HEK293 (cell line): ENCODE data around the gene SPIRE2.

Experiments
- TCF7L2 ChIP-seq: IDR thresholded peaks from 2 replicates; pipeline ENCODE4 v1.6.1; 2011; ENCODE audit warnings: low read depth, mild to moderate bottlenecking, inconsistent platforms, low read length, moderate library complexity, borderline replicate concordance
- TF ChIP-seq, protein P1 (sequence below): fragments of 450-650 bp; formaldehyde crosslinking; IDR thresholded peaks from 2 replicates; pipeline ENCODE4 v1.5.1; 2016; ENCODE audit warnings: missing biosample characterization, missing genetic modification characterization

DNA sequence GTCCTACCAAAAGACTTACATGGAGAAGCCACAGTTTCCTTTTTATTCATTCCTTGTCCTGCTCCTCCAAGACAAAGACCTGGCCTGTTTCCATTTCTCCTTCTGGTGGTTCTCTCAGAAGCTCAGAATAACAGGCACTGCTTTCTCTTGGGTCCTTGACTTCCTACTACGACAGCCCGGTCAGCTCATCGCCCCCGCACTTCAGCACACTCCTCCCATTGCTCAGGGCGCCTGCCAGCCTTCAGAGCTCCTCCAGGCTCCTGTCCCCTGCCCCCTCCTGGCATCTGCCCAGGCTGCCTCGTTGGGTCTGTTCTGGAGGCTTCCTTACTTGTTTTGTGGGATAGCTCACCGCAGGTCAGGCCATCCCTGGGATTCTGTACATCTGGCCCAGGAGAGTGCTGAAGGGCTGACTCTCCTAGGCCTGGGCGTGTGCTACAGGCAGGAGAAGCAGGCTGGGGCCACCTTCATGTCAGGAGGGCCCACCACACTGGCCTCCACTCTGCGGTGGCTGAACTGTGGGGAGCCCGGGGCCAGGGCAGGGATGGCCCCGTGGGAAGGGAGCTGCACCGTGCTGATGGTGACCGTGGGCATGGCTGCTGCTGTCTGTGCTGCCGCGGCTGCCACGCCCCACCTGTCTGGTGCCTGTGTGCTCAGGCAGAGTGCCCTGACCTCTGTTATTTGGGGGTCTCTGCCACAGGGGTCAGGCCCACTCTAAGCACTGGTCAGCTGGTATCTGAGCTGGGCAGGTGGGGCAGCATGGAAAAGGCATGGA is 62.8 kb downstream of the SPIRE2 start:
- no peak for TF ChIP-seq TCF7L2
- TF ChIP-seq, protein P1, sequence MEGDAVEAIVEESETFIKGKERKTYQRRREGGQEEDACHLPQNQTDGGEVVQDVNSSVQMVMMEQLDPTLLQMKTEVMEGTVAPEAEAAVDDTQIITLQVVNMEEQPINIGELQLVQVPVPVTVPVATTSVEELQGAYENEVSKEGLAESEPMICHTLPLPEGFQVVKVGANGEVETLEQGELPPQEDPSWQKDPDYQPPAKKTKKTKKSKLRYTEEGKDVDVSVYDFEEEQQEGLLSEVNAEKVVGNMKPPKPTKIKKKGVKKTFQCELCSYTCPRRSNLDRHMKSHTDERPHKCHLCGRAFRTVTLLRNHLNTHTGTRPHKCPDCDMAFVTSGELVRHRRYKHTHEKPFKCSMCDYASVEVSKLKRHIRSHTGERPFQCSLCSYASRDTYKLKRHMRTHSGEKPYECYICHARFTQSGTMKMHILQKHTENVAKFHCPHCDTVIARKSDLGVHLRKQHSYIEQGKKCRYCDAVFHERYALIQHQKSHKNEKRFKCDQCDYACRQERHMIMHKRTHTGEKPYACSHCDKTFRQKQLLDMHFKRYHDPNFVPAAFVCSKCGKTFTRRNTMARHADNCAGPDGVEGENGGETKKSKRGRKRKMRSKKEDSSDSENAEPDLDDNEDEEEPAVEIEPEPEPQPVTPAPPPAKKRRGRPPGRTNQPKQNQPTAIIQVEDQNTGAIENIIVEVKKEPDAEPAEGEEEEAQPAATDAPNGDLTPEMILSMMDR (tag by site-specific recombination) = no peak
